Mesendoderm (in vitro differentiated cells): ENCODE results near the gene PRRC2A.

Experiments
- DNase-seq: peaks from one replicate; pipeline ENCODE4 v3.0.0; 2013
- H2AK5ac ChIP-seq: 2 replicates; pipeline ENCODE4 v1.6.1; 2013; ENCODE audit warnings: low read length, inconsistent platforms
- H2BK120ac ChIP-seq: 2 replicates; pipeline ENCODE4 v1.6.1; 2013; ENCODE audit warnings: low read depth, mild to moderate bottlenecking, low read length, moderate library complexity, mixed read lengths
- H2BK15ac ChIP-seq: replicated peaks from 2 replicates; pipeline ENCODE4 v1.6.1; 2013; ENCODE audit warnings: low read depth, mild to moderate bottlenecking, moderate library complexity
- H2BK5ac ChIP-seq: 2 replicates; pipeline ENCODE4 v1.6.1; 2013; ENCODE audit warnings: low read length, inconsistent platforms
- H3K18ac ChIP-seq: 2 replicates; pipeline ENCODE4 v1.6.1; 2013; ENCODE audit warnings: mild to moderate bottlenecking, low read length, mixed read lengths
- H3K23ac ChIP-seq: one replicate; pipeline ENCODE4 v1.6.1; 2013; ENCODE audit warnings: low read length
- H3K27ac ChIP-seq: 2 replicates; pipeline ENCODE4 v1.5.1; 2013; ENCODE audit warnings: low read depth, mild to moderate bottlenecking, inconsistent platforms, low read length, moderate library complexity
- H3K27me3 ChIP-seq: 2 replicates; pipeline ENCODE4 v1.6.1; 2013; ENCODE audit warnings: low read length, control low read depth, mild to moderate bottlenecking, inconsistent platforms; ENCODE audit not compliant: insufficient read depth, poor library complexity
- H3K36me3 ChIP-seq: 2 replicates; pipeline ENCODE4 v1.6.1; 2013; ENCODE audit warnings: low read length, inconsistent platforms; ENCODE audit not compliant: control insufficient read depth, insufficient read depth
- H3K4ac ChIP-seq: one replicate; pipeline ENCODE4 v1.6.1; 2013; ENCODE audit warnings: low read depth, mild to moderate bottlenecking, low read length, moderate library complexity
- H3K4me1 ChIP-seq: 2 replicates; pipeline ENCODE4 v1.6.1; 2013; ENCODE audit warnings: low read depth, low read length, inconsistent platforms; ENCODE audit not compliant: control insufficient read depth
- H3K4me2 ChIP-seq: 2 replicates; pipeline ENCODE4 v1.6.1; 2013; ENCODE audit warnings: low read length
- H3K4me3 ChIP-seq: 2 replicates; pipeline ENCODE4 v1.5.1; 2013; ENCODE audit warnings: mild to moderate bottlenecking, low read length
- H3K56ac ChIP-seq: one replicate; pipeline ENCODE4 v1.6.1; 2013; ENCODE audit warnings: low read length
- H3K79me1 ChIP-seq: 2 replicates; pipeline ENCODE4 v1.6.1; 2013; ENCODE audit warnings: low read length, inconsistent platforms
- H3K79me2 ChIP-seq: 2 replicates; pipeline ENCODE4 v1.6.1; 2013; ENCODE audit warnings: mild to moderate bottlenecking, low read length; ENCODE audit not compliant: control insufficient read depth, insufficient read depth
- H3K9ac ChIP-seq: 2 replicates; pipeline ENCODE4 v1.6.1; 2013; ENCODE audit warnings: low read length, inconsistent platforms
- H4K5ac ChIP-seq: one replicate; pipeline ENCODE4 v1.6.1; 2013; ENCODE audit warnings: low read length
- H4K8ac ChIP-seq: one replicate; pipeline ENCODE4 v1.6.1; 2013; ENCODE audit warnings: low read depth, mild to moderate bottlenecking, control low read depth, low read length, moderate library complexity
- WGBS: extraction: QIAGEN DNeasy Blood & Tissue Kit; methylation state at CpG from one replicate; pipeline ENCODE4 v1.1.7; 2013; ENCODE audit warnings: low lambda C conversion rate, missing lambda C conversion rate; ENCODE audit not compliant: insufficient coverage; ENCODE audit errors: extremely low coverage; 5-methylcytosine and 5-hydroxymethylcytosine counted together

PRRC2A gene

GRCh38 chr6:31579119-31579505, 41.4 kb upstream of the PRRC2A start:
- no peaks in the 10 kb centered on the region for H3K79me2 ChIP-seq
- no peak overlapping the region for H2AK5ac ChIP-seq
- no peaks in the 10 kb centered on the region for H3K27me3 ChIP-seq
- H2BK120ac ChIP-seq: no peak overlapping the region
- H3K27ac ChIP-seq: no peak overlapping the region
- H3K79me1 ChIP-seq: no peaks in the 10 kb centered on the region
- no peak overlapping the region for H3K9ac ChIP-seq
- no peak overlapping the region for H3K23ac ChIP-seq
- H3K4me1 ChIP-seq: peaks cover 5% of the 10 kb centered on the region
- no peaks in the 10 kb centered on the region for H3K36me3 ChIP-seq
- H2BK5ac ChIP-seq: no peak overlapping the region
- no CpG with 5 or more reads among the region's 3 CpGs for WGBS
- no peak overlapping the region for H3K4me2 ChIP-seq
- no peak overlapping the region for H4K8ac ChIP-seq
- no peak overlapping the region for H3K18ac ChIP-seq
- no peak overlapping the region for H4K5ac ChIP-seq
- no peak for DNase-seq
- H3K56ac ChIP-seq: no peak overlapping the region
- H2BK15ac ChIP-seq: no peak overlapping the region
- H3K4me3 ChIP-seq: no peak overlapping the region
- H3K4ac ChIP-seq: no peak overlapping the region

GRCh38 chr6:31579546-31580437, 40.7 kb upstream of the PRRC2A start:
- Histone ChIP-seq H3K27me3 (no peaks in the 10 kb centered on the region), H3K18ac (peak overlapping the region; percentile 41), H3K23ac (no peak overlapping the region), H3K56ac (no peak overlapping the region), H2BK15ac (no peak overlapping the region), H3K4ac (no peak overlapping the region), H2BK5ac (no peak overlapping the region), H3K79me1 (no peaks in the 10 kb centered on the region), H4K5ac (no peak overlapping the region), H2AK5ac (no peak overlapping the region), H2BK120ac (no peak overlapping the region), H3K4me1 (peaks cover 5% of the 10 kb centered on the region), H3K9ac (no peak overlapping the region), H3K4me2 (no peak overlapping the region), H4K8ac (no peak overlapping the region), H3K79me2 (no peaks in the 10 kb centered on the region), H3K27ac (no peak overlapping the region), H3K36me3 (no peaks in the 10 kb centered on the region), H3K4me3 (no peak overlapping the region)
- no CpG with 5 or more reads among the region's 8 CpGs for WGBS
- DNase-seq: no peak

- Histone ChIP-seq H2AK5ac (no peak overlapping the region), H3K79me1 (no peaks in the 10 kb centered on the region), H2BK120ac (no peak overlapping the region), H2BK15ac (no peak overlapping the region), H4K5ac (no peak overlapping the region), H3K18ac (peak overlapping the region; percentile 11), H3K56ac (peak overlapping the region; percentile 81), H3K4me3 (no peak overlapping the region), H3K4me2 (peak overlapping the region; percentile 66), H3K27ac (no peak overlapping the region), H3K9ac (peak overlapping the region; percentile 49), H3K4ac (no peak overlapping the region), H3K23ac (no peak overlapping the region), H2BK5ac (no peak overlapping the region), H3K4me1 (peaks cover 5% of the 10 kb centered on the region), H3K79me2 (no peaks in the 10 kb centered on the region), H3K36me3 (no peaks in the 10 kb centered on the region), H3K27me3 (no peaks in the 10 kb centered on the region), H4K8ac (no peak overlapping the region)
- DNase-seq: no peak
- WGBS: no CpG with 5 or more reads among the region's 11 CpGs
Measured at GRCh38 chr6:31580438-31580740, 40.1 kb upstream of the PRRC2A start.

GRCh38 chr6:31580807-31581433, 39.6 kb upstream of the PRRC2A start:
- no CpG with 5 or more reads among the region's 62 CpGs for WGBS
- Histone ChIP-seq H3K79me2 (no peaks in the 10 kb centered on the region), H4K8ac (no peak overlapping the region), H3K23ac (peak overlapping the region; percentile 45), H3K18ac (peak overlapping the region; percentile 91), H3K4me1 (peaks cover 5% of the 10 kb centered on the region), H3K79me1 (no peaks in the 10 kb centered on the region), H3K27me3 (no peaks in the 10 kb centered on the region), H3K4me2 (peak overlapping the region; percentile 94), H2BK120ac (no peak overlapping the region), H2BK5ac (peak overlapping the region; percentile 62), H3K4ac (peak overlapping the region; percentile 46), H2AK5ac (no peak overlapping the region), H3K4me3 (peak overlapping the region; percentile 89), H3K27ac (peak overlapping the region; percentile 5), H4K5ac (no peak overlapping the region), H2BK15ac (no peak overlapping the region), H3K56ac (peak overlapping the region; percentile 93), H3K9ac (peak overlapping the region; percentile 93), H3K36me3 (no peaks in the 10 kb centered on the region)
- DNase-seq: peak; percentile 91

GRCh38 chr6:31581434-31582229, 38.9 kb upstream of the PRRC2A start:
- H4K8ac ChIP-seq: no peak overlapping the region
- peak overlapping the region; percentile 46 for H3K4ac ChIP-seq
- peak overlapping the region; percentile 93 for H3K56ac ChIP-seq
- peak overlapping the region; percentile 89 for H3K4me3 ChIP-seq
- no peaks in the 10 kb centered on the region for H3K79me1 ChIP-seq
- peak overlapping the region; percentile 93 for H3K9ac ChIP-seq
- H2BK120ac ChIP-seq: no peak overlapping the region
- H3K23ac ChIP-seq: peak overlapping the region; percentile 48
- peak overlapping the region; percentile 62 for H2BK5ac ChIP-seq
- peak overlapping the region; percentile 91 for H3K18ac ChIP-seq
- DNase-seq: no peak
- no peak overlapping the region for H2AK5ac ChIP-seq
- no peak overlapping the region for H2BK15ac ChIP-seq
- WGBS: no CpG with 5 or more reads among the region's 21 CpGs
- no peak overlapping the region for H4K5ac ChIP-seq
- no peak overlapping the region for H3K27ac ChIP-seq
- H3K27me3 ChIP-seq: no peaks in the 10 kb centered on the region
- H3K79me2 ChIP-seq: no peaks in the 10 kb centered on the region
- H3K36me3 ChIP-seq: no peaks in the 10 kb centered on the region
- H3K4me2 ChIP-seq: peak overlapping the region; percentile 94
- peaks cover 5% of the 10 kb centered on the region for H3K4me1 ChIP-seq
